ENCODE measurements around the gene G6PC2. TPM values are rescaled to one million over a fixed set of nuclear protein-coding genes. Genes with fewer than 3 reads are reported as not detected.

Gene G6PC2
- total RNA-seq, 6 experiments from 2014 or later, result not detected

- Histone ChIP-seq H3K9me3 (no peaks in the 10 kb centered on the region), H3K27me3 (no peaks in the 10 kb centered on the region), H3K4me3 (no peak overlapping the region), H3K4me1 (no peaks in the 10 kb centered on the region), H3K27ac (no peak overlapping the region), H3K36me3 (peaks cover 0 to 48% (median 7%) of the 10 kb centered on the region in 4 donors)
- 78% methylated on average over 2 of the region's 3 CpGs for WGBS (ENCODE audit: insufficient coverage, low coverage, low lambda C conversion rate, missing lambda C conversion rate)
- intact Hi-C loops (cut with DNase I), result no loop called here
- DNase-seq (no peak), ATAC-seq (peak in 2 of 4 donors; percentile 10 to 14)
- TF ChIP-seq POLR2A (IDR thresholded peaks at IDR 0.05) (no peak), CTCF (IDR thresholded peaks at IDR 0.05) (no peak)
These were observed 43.0 kb downstream of the G6PC2 start for GRCh38 chr2:168944065-168944464.

GRCh38 chr2:168945508-168945907 lies 44.4 kb downstream of the G6PC2 start:
- DNase-seq, result no peak
- WGBS (ENCODE audit: insufficient coverage, low coverage, low lambda C conversion rate, missing lambda C conversion rate), result 30% methylated on average over 4 of the region's 4 CpGs
- H3K27me3 ChIP-seq, result no peaks in the 10 kb centered on the region
- no peak overlapping the region for H3K27ac ChIP-seq
- ATAC-seq, result no peak
- no peaks in the 10 kb centered on the region for H3K4me1 ChIP-seq
- H3K36me3 ChIP-seq, result peaks cover 0 to 56% (median 7%) of the 10 kb centered on the region in 4 donors
- intact Hi-C loops (cut with DNase I), result no loop called here
- TF ChIP-seq CTCF (IDR thresholded peaks at IDR 0.05) (no peak), POLR2A (IDR thresholded peaks at IDR 0.05) (no peak)
- H3K9me3 ChIP-seq, result no peaks in the 10 kb centered on the region
- H3K4me3 ChIP-seq, result no peak overlapping the region

- Histone ChIP-seq H3K27ac (no peak overlapping the region), H3K4me3 (no peak overlapping the region), H3K9me3 (no peaks in the 10 kb centered on the region), H3K4me1 (no peaks in the 10 kb centered on the region), H3K36me3 (peaks cover 0 to 40% (median 9%) of the 10 kb centered on the region in 4 donors), H3K27me3 (no peaks in the 10 kb centered on the region)
- 70% methylated on average over 6 of the region's 6 CpGs for WGBS (ENCODE audit: insufficient coverage, low coverage, low lambda C conversion rate, missing lambda C conversion rate)
- TF ChIP-seq POLR2A (IDR thresholded peaks at IDR 0.05) (no peak), CTCF (IDR thresholded peaks at IDR 0.05) (peak; percentile 38 to 58 (median 54))
- DNase-seq, result no peak
- peak; percentile 53 to 80 (median 67) for ATAC-seq
- intact Hi-C loops (cut with DNase I), result no loop called here
These were observed 47.6 kb downstream of the G6PC2 start for GRCh38 chr2:168948621-168949212.

- Histone ChIP-seq H3K27me3 (no peaks in the 10 kb centered on the region), H3K36me3 (peaks cover 0 to 39% (median 9%) of the 10 kb centered on the region in 4 donors), H3K4me1 (no peaks in the 10 kb centered on the region), H3K27ac (no peak overlapping the region), H3K4me3 (no peak overlapping the region), H3K9me3 (no peaks in the 10 kb centered on the region)
- WGBS (ENCODE audit: insufficient coverage, low coverage, low lambda C conversion rate, missing lambda C conversion rate), result 90% methylated on average over 1 of the region's 1 CpG
- ATAC-seq (no peak), DNase-seq (no peak)
- no peak for TF ChIP-seq CTCF (IDR thresholded peaks at IDR 0.05)
- no peak for TF ChIP-seq POLR2A (IDR thresholded peaks at IDR 0.05)
- intact Hi-C loops (cut with DNase I), result no loop called here
These were observed 48.2 kb downstream of the G6PC2 start for GRCh38 chr2:168949324-168949723.

Data from right lobe of liver (tissue), 6 donors.